Stimulated activated CD8-positive, alpha-beta memory T cell treated with anti-CD3 and anti-CD28 coated beads, Interleukin-7, amount 100 ng/mL, for 1 hour (primary cell): ENCODE data around the gene PAN3.
"Not testable (repeated sequence)": the region's sequence is repeated elsewhere in the genome, so short reads cannot be mapped to it uniquely, and the experiment has no call there.

Source experiments
- DNase-seq, 2 donors: peaks; one replicate each; pipeline ENCODE4 v3.0.0-alpha.2; 2020; ENCODE audit warnings: low read depth in 2 of 2

Gene PAN3, protein sequence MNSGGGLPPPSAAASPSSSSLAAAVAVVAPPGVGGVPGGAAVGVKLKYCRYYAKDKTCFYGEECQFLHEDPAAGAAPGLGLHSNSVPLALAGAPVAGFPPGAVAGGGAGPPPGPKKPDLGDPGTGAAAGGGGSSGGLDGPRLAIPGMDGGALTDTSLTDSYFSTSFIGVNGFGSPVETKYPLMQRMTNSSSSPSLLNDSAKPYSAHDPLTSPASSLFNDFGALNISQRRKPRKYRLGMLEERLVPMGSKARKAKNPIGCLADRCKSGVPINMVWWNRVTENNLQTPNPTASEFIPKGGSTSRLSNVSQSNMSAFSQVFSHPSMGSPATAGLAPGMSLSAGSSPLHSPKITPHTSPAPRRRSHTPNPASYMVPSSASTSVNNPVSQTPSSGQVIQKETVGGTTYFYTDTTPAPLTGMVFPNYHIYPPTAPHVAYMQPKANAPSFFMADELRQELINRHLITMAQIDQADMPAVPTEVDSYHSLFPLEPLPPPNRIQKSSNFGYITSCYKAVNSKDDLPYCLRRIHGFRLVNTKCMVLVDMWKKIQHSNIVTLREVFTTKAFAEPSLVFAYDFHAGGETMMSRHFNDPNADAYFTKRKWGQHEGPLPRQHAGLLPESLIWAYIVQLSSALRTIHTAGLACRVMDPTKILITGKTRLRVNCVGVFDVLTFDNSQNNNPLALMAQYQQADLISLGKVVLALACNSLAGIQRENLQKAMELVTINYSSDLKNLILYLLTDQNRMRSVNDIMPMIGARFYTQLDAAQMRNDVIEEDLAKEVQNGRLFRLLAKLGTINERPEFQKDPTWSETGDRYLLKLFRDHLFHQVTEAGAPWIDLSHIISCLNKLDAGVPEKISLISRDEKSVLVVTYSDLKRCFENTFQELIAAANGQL

DNA sequence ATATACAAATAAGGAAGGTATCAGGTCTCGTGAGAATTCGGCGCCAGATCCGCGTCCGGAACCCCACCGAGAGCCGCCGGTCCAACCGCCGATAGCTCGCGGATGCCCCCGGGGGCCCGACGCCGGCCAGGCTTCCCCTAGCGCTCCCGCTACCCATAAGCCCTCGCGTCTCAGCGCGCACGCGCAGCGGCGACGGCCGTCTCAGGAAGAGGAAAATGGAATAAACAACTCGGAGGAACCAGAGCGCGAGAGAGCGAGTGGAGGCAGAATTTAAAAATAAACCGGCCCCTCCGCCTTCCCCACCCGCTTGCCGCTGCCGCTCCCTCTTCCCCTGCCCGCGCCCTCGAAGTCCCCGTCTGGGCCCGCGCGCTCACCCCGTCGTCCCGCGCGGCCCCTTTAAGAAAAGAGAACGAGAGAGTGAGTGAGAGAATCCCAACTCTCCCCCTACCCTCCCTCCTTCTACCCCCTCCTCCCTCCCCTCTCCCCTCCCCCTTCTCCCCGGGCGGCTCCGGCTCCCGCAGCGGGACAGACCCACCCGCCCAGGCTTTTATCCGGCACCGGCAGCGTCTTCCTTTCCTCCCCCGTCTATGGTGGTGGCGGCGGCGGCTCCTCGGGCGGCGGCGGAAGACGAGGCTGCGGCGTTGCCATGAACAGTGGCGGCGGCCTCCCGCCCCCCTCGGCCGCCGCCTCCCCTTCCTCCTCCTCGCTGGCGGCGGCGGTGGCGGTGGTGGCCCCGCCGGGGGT is at the start of gene PAN3:
Gene PAN3, plus strand, starts transcription at position 534 of the 744 bp plus-strand sequence. Its CDS starts 113 bp downstream, at position 647.
- DNase-seq = peak; percentile 81 to 86

DNA sequence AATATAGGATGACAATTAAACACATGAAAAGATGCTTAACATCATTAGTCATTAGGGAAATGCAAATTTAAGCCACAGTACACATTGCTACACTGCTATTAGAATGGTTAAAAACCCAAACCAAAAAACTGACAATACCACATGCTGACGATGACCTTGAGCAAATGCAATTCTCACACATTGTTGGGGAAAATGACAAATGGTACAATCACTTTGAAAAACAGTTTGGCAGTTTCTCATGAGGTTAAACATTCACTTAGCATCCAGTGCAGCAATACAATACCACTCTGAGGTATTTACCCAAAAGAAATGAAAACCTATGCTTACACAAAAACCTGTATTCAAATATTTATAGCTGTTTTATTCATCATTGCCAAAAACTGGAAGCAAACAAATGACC is 49.3 kb upstream of the PAN3 start:
- no peak for DNase-seq

GRCh38 chr13:28092431-28092830 is 45.9 kb upstream of the PAN3 start:
- DNase-seq = no peak

DNA sequence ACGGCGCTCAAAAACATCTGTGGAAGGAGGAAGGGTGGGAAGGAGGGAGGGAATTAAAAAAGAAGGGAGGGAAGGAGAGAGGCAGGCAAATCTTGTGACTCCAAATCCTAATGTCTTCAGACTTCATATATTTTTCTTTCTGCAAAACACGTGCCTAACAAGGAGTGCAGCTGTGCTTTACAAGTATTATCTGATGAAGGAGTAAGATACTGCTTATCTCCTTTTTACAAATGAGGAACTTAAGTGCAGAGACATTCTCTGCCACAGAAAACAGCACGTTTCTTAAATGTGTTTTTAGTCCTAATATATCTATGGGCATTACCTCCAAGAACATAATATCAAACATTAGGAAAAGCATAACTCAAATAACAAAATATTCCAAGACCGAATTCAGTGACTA is 44.5 kb upstream of the PAN3 start:
- DNase-seq = no peak

DNA sequence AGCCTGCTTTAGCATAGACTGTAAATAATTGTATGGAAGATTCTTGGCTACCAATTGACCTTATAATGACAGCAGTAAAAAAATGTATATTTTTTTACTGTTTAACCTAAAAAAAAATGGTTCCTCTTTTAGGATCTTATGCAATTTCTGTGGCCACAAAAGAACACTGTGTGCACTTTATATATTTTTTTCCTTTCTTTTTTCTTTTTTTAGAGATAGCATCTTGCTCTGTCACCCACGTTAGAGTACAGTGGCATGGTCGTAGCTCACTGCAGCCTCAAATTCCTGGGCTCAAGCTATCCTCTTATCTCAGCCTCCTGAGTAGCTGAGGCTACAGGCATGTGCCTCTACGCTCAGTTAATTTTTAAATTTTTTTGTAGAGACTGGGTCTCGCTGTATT is 44.0 kb upstream of the PAN3 start:
- DNase-seq = no peak

- DNase-seq = no peak
These were observed 40.8 kb upstream of the PAN3 start for GRCh38 chr13:28097503-28097902.

DNA sequence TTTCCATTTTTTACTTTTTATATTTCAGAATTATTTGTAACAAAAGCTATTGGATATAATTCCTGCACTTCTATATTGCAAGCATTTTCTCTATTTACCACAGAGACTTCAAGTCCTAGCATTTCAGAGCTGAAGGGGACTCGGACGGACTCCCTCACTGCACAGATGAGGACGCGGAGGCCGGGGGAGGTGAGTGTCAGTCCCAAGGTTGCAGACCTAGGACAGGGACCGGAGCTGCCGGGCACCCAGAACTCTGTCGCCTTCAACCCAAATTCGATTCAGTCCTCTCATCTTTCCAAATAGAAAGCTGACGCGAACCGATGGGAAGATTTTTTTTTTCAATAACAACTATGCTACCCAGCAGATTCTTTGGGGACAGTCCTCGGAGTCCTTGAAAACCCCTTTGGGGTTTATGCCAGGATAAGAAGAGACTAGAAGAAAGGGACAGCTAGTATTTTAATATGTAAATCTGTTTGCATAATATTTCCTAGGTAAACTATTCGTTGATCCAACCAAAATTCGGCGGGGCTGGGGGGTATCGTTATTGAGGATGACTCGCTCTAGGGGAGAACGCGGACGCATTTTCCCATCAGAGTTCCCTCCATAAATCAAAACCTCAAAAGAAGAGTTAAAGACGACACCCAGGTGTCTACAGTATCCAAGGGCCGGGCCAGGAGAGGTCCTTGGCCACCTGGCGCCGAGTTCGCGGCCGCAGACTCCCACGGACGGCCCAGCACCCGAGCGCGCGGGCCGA is 38.8 kb upstream of the PAN3 start:
- no peak for DNase-seq

DNA sequence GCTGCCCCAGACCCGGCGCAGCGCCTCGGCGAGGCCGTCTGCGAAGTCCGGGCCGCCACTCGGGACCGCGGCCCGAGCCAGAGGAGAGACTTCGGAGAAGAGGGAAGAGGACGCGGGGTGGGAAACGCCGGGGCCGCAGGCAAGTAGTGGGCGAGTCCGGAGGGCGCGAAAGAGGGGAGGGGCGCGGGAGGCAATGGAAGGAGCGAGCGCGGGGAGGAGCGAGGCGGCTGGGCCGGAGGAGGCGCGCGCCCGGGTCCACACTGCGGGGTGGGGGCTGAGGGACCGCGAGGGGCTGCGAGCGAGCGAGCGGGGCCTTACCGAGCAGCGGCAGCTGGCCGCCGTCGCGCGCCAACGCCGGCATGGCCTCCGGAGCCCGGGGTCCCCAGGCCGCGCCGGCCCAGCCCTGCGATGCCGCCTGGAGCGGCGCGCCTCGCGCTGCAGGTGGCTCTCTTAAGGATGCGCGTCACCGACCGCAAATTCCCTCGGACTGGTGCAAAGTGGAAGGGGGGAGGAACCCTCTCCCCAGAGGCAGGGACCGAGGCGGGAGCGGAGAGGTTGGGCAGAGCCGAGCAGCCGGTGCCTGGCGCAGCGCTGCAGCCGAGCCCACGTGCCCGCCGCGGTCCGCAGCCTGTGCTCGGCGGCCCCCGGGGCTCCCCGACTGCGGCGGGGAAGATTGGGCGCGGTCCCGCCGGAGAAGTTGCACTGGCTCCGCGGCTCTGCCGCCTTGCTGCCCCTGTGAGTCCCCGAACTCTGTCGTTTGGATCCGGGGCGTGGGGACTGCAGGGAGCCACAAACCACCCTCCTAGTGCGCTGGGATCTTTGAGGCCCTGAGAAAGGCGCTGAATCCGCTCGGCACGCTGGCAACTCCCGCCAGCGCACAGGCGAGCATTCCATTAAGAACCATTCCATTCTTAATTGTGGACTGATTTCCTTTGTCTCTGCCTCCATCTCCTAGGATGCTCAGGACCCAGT is 37.9 kb upstream of the PAN3 start, which contains the start of gene FLT3:
Gene FLT3, minus strand, starts transcription at position 427 of the 972 bp plus-strand sequence. Its CDS starts 66 bp downstream, at position 361.
- DNase-seq = no peak

GRCh38 chr13:28101886-28102285 is 36.5 kb upstream of the PAN3 start:
- not testable (repeated sequence) for DNase-seq

- DNase-seq = no peak
These were observed 31.4 kb upstream of the PAN3 start for GRCh38 chr13:28106976-28107375.

DNA sequence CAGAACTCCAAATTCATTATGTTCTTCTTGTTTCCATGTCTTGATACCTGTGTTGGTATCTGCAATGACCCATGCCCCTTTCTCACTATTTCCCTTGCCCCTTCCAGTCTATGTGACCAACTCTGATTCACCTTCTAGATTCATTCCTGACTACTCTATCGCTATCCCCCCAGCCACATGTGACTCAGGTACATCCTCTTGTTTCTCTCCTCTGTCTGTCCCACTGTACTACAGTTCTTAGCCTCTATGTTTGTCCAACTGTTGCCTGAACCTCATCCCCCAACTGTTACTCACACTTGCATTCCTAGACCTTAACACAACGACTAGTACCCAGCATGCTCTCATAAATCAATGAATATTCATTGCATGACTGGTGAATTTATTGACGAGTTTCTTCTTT is 27.9 kb upstream of the PAN3 start:
- no peak for DNase-seq

- DNase-seq = no peak
These were observed 21.6 kb upstream of the PAN3 start for GRCh38 chr13:28116736-28117135.

DNA sequence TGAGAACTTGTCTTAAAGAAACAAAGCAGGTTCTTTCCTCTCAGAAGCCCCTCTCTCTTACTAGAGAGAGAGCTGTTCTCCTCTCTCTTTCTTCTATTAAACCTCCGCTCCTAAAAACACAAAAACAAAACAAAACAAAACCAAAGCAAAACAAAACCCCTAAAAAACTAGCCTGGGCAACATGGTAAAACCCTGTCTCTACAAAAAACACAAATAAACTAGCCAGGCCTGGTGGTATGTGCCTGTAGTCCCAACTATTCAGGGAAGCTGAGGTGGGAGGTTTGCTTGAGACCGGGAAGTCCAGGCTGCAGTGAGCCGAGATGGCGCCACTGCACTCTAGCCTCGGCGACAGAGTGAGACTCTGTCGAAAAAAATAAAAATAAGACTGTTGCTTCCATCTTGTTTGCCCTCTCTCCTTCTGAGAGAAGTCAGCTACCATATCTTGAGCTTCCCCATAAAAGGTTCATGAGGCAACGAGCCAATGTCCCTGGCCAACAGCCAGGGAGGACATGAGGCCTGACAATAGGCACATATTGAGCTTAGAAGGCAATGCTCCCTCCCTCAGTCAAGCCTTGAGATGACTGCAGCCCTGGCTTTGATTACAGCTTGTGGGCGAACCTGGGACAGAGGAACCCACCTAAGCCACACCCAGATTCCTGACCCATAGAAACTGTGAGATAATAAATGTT is 20.5 kb upstream of the PAN3 start:
- no peak for DNase-seq

DNA sequence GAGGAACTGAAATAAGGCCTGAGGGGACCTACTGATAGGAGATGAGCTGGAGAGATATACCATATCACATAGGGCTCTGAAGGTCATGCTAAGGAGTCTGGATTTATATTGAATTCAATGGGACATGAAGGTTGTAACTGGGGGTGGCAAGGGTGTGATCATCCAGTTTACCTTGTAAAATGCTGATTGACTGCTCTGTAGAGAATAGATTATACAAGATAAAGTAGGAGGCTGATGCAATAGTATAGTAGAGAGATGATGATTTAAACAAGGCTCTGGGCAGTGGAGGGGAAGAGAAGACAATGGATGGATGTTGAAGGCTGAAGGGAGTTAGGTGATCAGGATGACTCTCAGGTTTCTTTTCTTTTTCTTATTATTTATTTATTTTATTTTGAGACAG is 18.0 kb upstream of the PAN3 start:
- DNase-seq = no peak

DNA sequence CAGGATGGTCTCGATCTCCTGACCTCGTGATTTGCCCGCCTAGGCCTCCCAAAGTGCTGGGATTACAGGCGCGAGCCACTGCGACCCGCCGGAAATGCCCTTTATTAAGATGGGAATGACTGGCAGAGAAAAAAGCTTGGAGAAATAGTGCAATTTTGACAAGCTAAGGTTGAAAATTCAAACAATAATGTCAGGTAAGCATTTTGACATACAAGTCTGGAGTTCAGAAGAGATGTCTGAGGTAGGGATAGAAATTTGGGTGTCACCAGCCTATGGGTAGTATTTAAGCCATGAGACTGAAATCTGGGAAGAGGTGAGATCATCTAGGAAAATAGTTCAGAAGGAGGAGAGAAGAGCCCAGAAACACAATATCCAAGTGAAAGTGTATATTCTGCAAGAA is 17.1 kb upstream of the PAN3 start:
- no peak for DNase-seq

DNA sequence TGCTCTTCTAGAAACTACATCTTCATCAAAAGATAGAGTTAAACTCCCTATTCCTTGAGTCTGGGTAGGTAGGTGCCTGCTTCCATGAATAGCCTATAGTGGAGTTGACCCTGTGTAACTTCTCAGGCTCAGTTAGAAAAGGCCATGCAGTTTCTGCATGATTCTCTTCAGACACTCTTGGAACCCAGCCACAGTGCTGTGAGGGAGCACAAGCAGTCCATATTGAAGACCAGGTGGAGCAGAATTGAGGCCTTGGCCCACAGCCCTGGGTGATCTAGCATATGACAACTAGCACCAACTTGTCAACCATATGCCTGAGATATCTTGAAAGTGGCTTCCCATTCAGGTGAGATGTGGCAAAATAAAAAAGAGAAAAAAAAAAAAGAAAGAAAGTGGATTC is 10.3 kb upstream of the PAN3 start:
- no peak for DNase-seq

DNA sequence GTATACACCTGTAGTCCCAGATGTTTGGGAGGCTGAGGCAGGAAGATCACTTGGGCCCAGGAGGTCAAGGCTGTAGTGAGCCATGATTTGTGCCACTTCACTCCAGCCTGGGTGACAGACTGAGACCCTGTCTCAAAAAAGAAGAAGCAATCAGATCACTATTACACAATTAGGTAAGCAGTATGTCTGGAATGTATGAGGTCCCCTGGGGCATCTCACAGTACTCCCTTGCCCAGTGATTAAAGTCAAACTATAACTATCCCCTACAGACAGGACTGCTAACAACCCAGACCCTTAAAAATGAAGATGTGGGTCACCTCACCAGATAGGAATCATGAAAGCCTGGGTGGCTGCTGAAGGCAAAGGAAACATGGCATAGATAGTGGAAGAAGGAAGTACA is 9.4 kb upstream of the PAN3 start:
- DNase-seq = no peak

- DNase-seq = no peak
These were observed 8.2 kb upstream of the PAN3 start for GRCh38 chr13:28129911-28130693.

- DNase-seq = no peak
These were observed 6.7 kb upstream of the PAN3 start for GRCh38 chr13:28131646-28132045.
